Gastrocnemius medialis (tissue), 4 donors: Measurements from ENCODE around the gene NELFA. TPM values are rescaled to one million over a fixed set of nuclear protein-coding genes. Genes with fewer than 3 reads are reported as not detected.

Experiments
- ATAC-seq, 2 donors: fragments of 150-250 bp; one replicate each; pipeline ENCODE4 v1.9.1; 2016
- DNase-seq, 2 donors: peaks; one replicate each; pipeline ENCODE4 v3.0.0-alpha.2; 2019
- H3K27ac ChIP-seq, 4 donors: fragments of 200-600 bp; sonication (generic); 1 replicate in 1 of 4; 2 replicates in 3 of 4; pipeline ENCODE4 v1.5.1; 2016 to 2018; ENCODE audit warnings: mild to moderate bottlenecking in 2 of 4, moderate library complexity in 1 of 4
- H3K27me3 ChIP-seq, 3 donors: fragments of 200-600 bp; sonication (generic) in 2 of 3; 1 replicate in 1 of 3; 2 replicates in 2 of 3; pipeline versions ENCODE4 v1.5.1 to v1.6.0; 2016 to 2019; ENCODE audit warnings: mild to moderate bottlenecking in 1 of 3, moderate library complexity in 1 of 3
- H3K36me3 ChIP-seq, 2 donors: fragments of 200-600 bp; sonication (generic) in 1 of 2; one replicate each; pipeline ENCODE4 v1.5.1; 2017 to 2018
- H3K4me1 ChIP-seq, 2 donors: fragments of 200-600 bp; sonication (generic) in 1 of 2; one replicate each; pipeline ENCODE4 v1.5.1; 2016 to 2017; ENCODE audit warnings: mild to moderate bottlenecking in 2 of 2
- H3K4me3 ChIP-seq, 4 donors: fragments of 200-600 bp; sonication (generic) in 3 of 4; 1 replicate in 1 of 4; 2 replicates in 3 of 4; pipeline ENCODE4 v1.5.1; 2016 to 2019; ENCODE audit warnings: mild to moderate bottlenecking in 2 of 4
- H3K9me3 ChIP-seq, 3 donors: fragments of 200-600 bp; sonication (generic) in 2 of 3; 1 replicate in 1 of 3; 2 replicates in 2 of 3; pipeline ENCODE4 v1.5.1; 2016 to 2019
- POLR2A ChIP-seq, 2 donors: fragments of 450-650 bp; IDR thresholded peaks; one replicate each; pipeline ENCODE4 v1.6.1; 2017; ENCODE audit warnings: antibody characterized with exemption in 2 of 2, mild to moderate bottlenecking in 2 of 2, moderate library complexity in 2 of 2
- in situ Hi-C, 4 donors: fragments of 200-750 bp; cut with MboI; loops; one replicate each; pipeline versions ENCODE4 v1.15.0 to v1.8.0; 2017; ENCODE audit warnings: low sequenced_read_pairs in 4 of 4
- intact Hi-C: fragments of 100-400 bp; cut with DNase I; formaldehyde crosslinking; loops from one replicate; pipeline ENCODE4 v1.15.1; 2023; ENCODE audit warnings: low total_unique reads
- microRNA counts, 2 donors: library from miRNA; unstranded; fragments of <30 nt; microRNA quantifications; one replicate each; lab custom pipeline; 2016
- microRNA-seq, 2 donors: library from miRNA; unstranded; fragments of <30 nt; microRNA quantifications; one replicate each; pipeline ENCODE4, GENCODE V29; 2016; ENCODE audit warnings: borderline replicate concordance in 2 of 2
- total RNA-seq, 4 donors: library from RNA; depleted of rRNA; stranded (reverse); fragments of >200 nt; gene quantifications; one replicate each; pipeline versions ENCODE4 v1.1.0 to v1.2.3, GENCODE V29; 2016
- TF ChIP-seq, protein P1 (sequence below), 5 experiments: fragments of 450-650 bp in 3 of 5; fragments of 200-600 bp in 2 of 5; sonication (generic) in 2 of 5; IDR thresholded peaks in 4 of 5; conservative IDR thresholded peaks in 1 of 5; 1 replicate in 4 of 5; 2 replicates in 1 of 5; pipeline ENCODE4 v1.5.1; 2016 to 2019; ENCODE audit warnings: antibody characterized with exemption in 5 of 5, mild to moderate bottlenecking in 3 of 5, moderate library complexity in 3 of 5

Gene NELFA
- total RNA-seq, 4 donors from 2014 or later, result 8.1 to 21.1 (median 15.9) TPM

DNA sequence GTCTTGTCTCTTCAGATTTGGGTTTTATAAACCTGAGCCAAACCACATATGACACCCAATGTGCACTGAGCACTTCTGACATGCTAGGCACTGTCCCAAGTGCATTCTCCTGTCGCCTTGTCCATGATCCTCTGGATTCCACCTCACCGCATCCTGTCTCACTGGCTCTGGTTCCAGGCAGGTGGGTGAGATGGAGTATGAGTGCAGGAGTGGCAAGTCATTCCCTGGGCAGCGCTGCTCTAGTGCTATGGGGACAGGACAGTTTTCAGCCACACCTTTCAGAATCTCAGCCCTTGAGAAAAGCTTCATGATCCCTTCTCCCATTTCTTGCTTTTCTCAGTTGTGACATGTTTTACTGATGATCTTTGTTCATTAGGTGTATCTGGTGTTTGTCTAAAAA is 71.2 kb downstream of the NELFA start:
- Histone ChIP-seq H3K27me3 (no peaks in the 10 kb centered on the region), H3K9me3 (no peaks in the 10 kb centered on the region), H3K4me1 (peaks cover 5 to 17% of the 10 kb centered on the region in 2 donors), H3K36me3 (peaks cover 0 to 18% of the 10 kb centered on the region in 2 donors), H3K27ac (no peak overlapping the region), H3K4me3 (no peak overlapping the region)
- intact Hi-C loops, result no loop called here
- DNase-seq, result no peak
- ATAC-seq, result no peak
- TF ChIP-seq, protein P1, sequence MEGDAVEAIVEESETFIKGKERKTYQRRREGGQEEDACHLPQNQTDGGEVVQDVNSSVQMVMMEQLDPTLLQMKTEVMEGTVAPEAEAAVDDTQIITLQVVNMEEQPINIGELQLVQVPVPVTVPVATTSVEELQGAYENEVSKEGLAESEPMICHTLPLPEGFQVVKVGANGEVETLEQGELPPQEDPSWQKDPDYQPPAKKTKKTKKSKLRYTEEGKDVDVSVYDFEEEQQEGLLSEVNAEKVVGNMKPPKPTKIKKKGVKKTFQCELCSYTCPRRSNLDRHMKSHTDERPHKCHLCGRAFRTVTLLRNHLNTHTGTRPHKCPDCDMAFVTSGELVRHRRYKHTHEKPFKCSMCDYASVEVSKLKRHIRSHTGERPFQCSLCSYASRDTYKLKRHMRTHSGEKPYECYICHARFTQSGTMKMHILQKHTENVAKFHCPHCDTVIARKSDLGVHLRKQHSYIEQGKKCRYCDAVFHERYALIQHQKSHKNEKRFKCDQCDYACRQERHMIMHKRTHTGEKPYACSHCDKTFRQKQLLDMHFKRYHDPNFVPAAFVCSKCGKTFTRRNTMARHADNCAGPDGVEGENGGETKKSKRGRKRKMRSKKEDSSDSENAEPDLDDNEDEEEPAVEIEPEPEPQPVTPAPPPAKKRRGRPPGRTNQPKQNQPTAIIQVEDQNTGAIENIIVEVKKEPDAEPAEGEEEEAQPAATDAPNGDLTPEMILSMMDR (IDR thresholded peaks at IDR 0.05 in 4 of 5, conservative IDR thresholded peaks at IDR 0.05 in 1 of 5), result no peak
- no peak for TF ChIP-seq POLR2A (IDR thresholded peaks at IDR 0.05)
- in situ Hi-C loops, result no loop called here

DNA sequence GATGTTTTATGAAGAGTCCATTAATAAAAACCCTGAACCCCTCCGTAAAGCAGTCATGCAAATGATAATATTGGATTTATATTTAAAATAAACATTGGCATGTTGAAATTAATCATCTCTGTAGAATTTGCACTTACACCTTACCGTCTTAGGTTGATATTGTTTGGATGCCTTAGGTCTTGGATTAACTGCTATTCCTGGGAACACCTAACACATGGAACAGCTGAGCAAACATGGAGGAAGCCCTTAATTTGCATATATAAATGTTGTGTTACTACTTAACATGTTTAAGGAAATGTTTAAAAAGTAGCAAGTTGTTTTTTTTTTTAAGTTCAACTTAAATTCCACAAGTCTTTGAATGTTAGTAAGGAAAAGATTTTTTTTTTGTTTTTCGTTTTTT is 75.1 kb downstream of the NELFA start:
- H3K27ac ChIP-seq, result no peak overlapping the region
- in situ Hi-C loops, result no loop called here
- intact Hi-C loops, result no loop called here
- DNase-seq, result no peak
- H3K4me1 ChIP-seq, result no peaks in the 10 kb centered on the region
- no peak overlapping the region for H3K4me3 ChIP-seq
- ATAC-seq, result no peak
- H3K9me3 ChIP-seq, result no peaks in the 10 kb centered on the region
- no peaks in the 10 kb centered on the region for H3K27me3 ChIP-seq
- TF ChIP-seq, protein P1 (IDR thresholded peaks at IDR 0.05 in 4 of 5, conservative IDR thresholded peaks at IDR 0.05 in 1 of 5), result no peak
- TF ChIP-seq POLR2A (IDR thresholded peaks at IDR 0.05), result no peak
- peaks cover 0 to 20% of the 10 kb centered on the region in 2 donors for H3K36me3 ChIP-seq

DNA sequence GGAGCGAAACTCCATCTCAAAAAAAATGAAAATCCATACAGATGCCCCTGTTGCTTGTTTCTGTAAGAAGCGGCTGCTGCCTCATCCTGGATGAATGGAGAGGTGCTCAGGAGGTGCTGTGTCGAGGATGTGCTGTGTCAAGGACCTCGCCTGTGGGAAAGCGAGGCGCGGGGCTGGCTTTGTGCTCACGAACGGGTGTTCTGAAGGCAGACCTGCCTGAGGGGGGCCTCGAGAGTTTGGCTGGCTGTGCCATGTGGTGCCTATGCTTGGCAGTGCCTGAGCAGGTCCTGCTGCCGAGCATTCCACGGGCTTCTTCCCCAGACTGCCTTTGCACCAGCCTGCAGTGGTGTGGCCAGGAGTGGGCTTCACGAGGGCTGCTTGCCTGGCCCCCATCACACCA is 76.0 kb downstream of the NELFA start:
- intact Hi-C loops (no loop called here), in situ Hi-C loops (no loop called here)
- H3K36me3 ChIP-seq, result peaks cover 0 to 20% of the 10 kb centered on the region in 2 donors
- ATAC-seq (no peak), DNase-seq (no peak)
- H3K9me3 ChIP-seq, result no peaks in the 10 kb centered on the region
- TF ChIP-seq POLR2A (IDR thresholded peaks at IDR 0.05), result no peak
- TF ChIP-seq, protein P1 (IDR thresholded peaks at IDR 0.05 in 4 of 5, conservative IDR thresholded peaks at IDR 0.05 in 1 of 5), result no peak
- no peaks in the 10 kb centered on the region for H3K27me3 ChIP-seq
- no peaks in the 10 kb centered on the region for H3K4me1 ChIP-seq
- H3K27ac ChIP-seq, result no peak overlapping the region
- H3K4me3 ChIP-seq, result no peak overlapping the region

MicroRNA genes within 50 kb of the gene (microRNA counts, 767-probe panel; counts per million panel counts)
- 356 to 448 counts per million in 2 donors for microRNA hsa-miR-943 (lab: Ali Mortazavi, UCI)

Small RNAs within 50 kb of the gene (microRNA-seq; reads per million reads assigned to microRNA genes)
- 0 reads per million in 2 donors for gene MIR943

Other genes with a start within 250 kb of the NELFA start
- under 1 TPM in 3 of 4 donors, not detected in 1; 0.15 to 0.51 (median 0.18) TPM for gene FGFR3, start 215.7 kb downstream of the NELFA start, total RNA-seq
- 10 to 100 TPM; 23.2 to 40.3 (median 33.6) TPM for gene LETM1, start 152.8 kb downstream of the NELFA start, total RNA-seq
- 10 to 100 TPM; 14.8 to 21.3 (median 16.8) TPM for gene NSD2, start 137.6 kb downstream of the NELFA start, total RNA-seq
- 1 to 10 TPM; 1.5 to 3.2 (median 1.8) TPM for gene NAT8L, start 50.4 kb upstream of the NELFA start, total RNA-seq
- gene HAUS3, start 233.1 kb upstream of the NELFA start, total RNA-seq, result 10 to 100 TPM in 2 of 4 donors, 1 to 10 TPM in 2; 4.8 to 12.1 (median 9.5) TPM
- 1 to 10 TPM in 1 of 4 donors, under 1 TPM in 2, not detected in 1; 0.71 to 2.0 (median 0.86) TPM for gene POLN, start 233.1 kb upstream of the NELFA start, total RNA-seq